Panc1 (cell line): ENCODE results near the gene TMEM109.

Source experiments
- SIN3A ChIP-seq: IDR thresholded peaks from 2 replicates; pipeline ENCODE4 v1.6.1; 2012; ENCODE audit warnings: low read depth, mild to moderate bottlenecking, low read length, moderate library complexity, borderline replicate concordance; ENCODE audit not compliant: insufficient read depth
- TF ChIP-seq, protein P1 (sequence below): fragments of 450-650 bp; IDR thresholded peaks from 2 replicates; pipeline ENCODE4 v1.5.1; 2017; ENCODE audit warnings: mild to moderate bottlenecking

- TF ChIP-seq, protein P1, sequence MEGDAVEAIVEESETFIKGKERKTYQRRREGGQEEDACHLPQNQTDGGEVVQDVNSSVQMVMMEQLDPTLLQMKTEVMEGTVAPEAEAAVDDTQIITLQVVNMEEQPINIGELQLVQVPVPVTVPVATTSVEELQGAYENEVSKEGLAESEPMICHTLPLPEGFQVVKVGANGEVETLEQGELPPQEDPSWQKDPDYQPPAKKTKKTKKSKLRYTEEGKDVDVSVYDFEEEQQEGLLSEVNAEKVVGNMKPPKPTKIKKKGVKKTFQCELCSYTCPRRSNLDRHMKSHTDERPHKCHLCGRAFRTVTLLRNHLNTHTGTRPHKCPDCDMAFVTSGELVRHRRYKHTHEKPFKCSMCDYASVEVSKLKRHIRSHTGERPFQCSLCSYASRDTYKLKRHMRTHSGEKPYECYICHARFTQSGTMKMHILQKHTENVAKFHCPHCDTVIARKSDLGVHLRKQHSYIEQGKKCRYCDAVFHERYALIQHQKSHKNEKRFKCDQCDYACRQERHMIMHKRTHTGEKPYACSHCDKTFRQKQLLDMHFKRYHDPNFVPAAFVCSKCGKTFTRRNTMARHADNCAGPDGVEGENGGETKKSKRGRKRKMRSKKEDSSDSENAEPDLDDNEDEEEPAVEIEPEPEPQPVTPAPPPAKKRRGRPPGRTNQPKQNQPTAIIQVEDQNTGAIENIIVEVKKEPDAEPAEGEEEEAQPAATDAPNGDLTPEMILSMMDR, result no peak
- no peak for TF ChIP-seq SIN3A
These were observed 13.6 kb downstream of the TMEM109 start for GRCh38 chr11:60927600-60927999.
